Measurements from ENCODE around the gene GPRC5C.

Gene GPRC5C

DNA sequence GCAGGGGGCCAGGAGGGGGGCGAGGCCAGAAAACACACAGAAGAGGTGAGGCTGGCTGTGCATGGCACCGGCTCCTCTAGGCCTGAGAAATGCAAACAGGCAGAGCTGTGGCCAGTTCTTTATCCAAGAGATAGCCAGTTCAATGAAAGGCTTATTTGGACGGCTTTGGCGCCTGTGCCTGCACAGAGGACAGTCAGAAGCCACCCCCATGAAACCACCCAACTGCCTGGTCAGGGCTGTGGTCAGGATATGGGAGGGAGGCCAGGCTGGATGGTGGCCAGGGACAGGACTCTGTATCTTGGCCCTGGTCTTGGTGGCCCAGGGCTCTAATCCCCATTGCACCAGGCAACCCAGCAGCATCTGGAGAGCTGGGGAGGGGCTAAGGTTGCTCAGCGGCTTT is 24.5 kb upstream of the GPRC5C start:
- no peak for DNase-seq (ENCODE audit: low spot score)

- DNase-seq (ENCODE audit: low spot score): no peak
Measured at GRCh38 chr17:74408262-74408661, 23.6 kb upstream of the GPRC5C start.

GRCh38 chr17:74408815-74409214 is 23.1 kb upstream of the GPRC5C start:
- DNase-seq (ENCODE audit: low spot score): no peak

DNA sequence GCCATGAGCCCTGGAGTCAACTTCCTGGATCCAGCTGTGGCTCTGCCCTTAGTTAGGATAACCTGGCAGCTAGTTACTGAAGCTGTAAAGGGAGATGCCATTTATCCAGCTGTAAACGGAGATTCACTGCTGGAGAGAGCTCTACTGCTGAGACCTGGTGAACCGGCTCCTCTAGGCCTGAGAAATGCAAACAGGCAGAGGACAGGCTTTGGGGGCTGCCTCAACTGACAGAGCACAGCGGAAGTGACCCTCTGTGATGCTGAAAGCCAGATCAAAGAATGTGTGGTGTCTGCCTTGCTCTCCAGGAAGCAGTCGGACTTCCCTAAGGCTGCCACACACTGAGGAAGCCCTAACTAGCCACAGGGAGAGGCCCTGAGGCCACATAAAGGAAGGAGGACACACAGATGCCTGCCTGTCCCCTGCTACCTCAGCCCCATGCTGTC is 21.9 kb upstream of the GPRC5C start:
- no peak for DNase-seq (ENCODE audit: low spot score)

- no peak for DNase-seq (ENCODE audit: low spot score)
Measured at GRCh38 chr17:74412581-74412980, 19.3 kb upstream of the GPRC5C start.

GRCh38 chr17:74413491-74413890 is 18.4 kb upstream of the GPRC5C start:
- no peak for DNase-seq (ENCODE audit: low spot score)

- DNase-seq (ENCODE audit: low spot score): no peak
Measured at GRCh38 chr17:74414510-74414909, 17.4 kb upstream of the GPRC5C start.

GRCh38 chr17:74415608-74416396 is 16.1 kb upstream of the GPRC5C start:
- DNase-seq (ENCODE audit: low spot score): no peak

DNA sequence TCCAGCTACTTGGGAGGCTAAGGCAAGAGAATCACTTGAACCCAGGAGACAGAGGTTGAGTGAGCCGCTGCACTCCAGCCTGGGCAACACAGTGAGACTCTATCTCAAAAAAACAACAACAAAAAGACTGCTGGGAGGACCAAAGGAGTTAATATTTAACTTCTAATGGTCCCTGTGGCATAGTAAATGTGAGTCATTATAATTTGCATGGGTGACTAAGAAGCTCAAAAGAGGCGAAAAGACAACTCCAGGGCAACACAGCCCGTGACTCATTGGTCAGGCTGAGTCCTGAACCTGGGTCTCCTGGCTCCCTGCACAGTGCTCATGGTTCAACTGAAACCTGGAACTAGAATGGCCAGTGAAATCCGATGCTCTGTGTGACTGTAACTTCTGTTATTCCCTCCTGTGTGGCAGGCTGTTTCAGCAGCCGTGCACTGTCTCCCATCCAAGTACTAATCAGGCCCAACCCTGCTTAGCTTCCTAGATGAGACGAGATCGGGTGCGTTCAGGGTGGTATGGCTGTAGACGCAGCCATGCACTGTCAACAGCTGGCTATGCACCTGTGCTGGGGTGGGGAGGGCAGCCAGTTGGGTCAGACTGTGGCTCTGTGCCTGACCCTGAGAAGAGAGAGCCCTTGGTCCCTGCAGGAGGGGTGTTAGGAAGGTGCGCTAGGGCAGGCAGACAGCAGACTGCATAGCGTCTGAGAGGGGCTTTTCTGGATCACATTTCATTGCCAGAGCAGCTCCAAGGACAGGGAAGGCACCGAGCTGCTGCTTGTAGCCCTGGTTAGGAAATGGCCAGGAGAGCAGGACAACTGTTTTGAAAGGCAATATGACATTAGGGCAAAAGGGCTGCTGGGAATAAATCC is 14.5 kb upstream of the GPRC5C start:
- DNase-seq (ENCODE audit: low spot score): no peak

DNA sequence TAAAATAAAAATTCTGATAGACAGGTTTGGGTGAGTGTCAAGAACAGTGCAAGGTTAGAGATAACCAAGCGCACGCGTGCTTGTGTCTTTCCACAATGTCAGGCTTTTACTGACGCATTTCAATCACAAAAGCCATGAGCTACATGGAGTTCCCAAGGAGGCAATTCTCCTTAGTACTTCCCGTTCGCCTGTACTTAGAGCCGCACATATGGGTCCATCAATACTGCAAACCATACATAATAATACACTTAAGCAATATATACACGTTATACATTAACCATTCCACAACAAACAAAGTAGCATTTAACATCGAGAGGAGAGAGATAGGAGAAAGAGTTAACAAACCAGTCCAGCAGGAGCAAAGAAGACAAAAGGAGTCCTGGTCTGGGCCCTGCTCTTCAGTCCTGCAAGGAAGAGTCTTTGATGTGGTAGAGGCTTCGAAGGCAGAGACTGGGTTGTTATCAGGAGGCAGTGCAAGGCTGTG is 11.9 kb upstream of the GPRC5C start:
- no peak for DNase-seq (ENCODE audit: low spot score)

GRCh38 chr17:74424117-74424516 is 7.8 kb upstream of the GPRC5C start:
- no peak for DNase-seq (ENCODE audit: low spot score)

GRCh38 chr17:74424657-74425056 is 7.2 kb upstream of the GPRC5C start:
- no peak for DNase-seq (ENCODE audit: low spot score)

- DNase-seq (ENCODE audit: low spot score): no peak
Measured at GRCh38 chr17:74426551-74427047, 5.3 kb upstream of the GPRC5C start.

DNA sequence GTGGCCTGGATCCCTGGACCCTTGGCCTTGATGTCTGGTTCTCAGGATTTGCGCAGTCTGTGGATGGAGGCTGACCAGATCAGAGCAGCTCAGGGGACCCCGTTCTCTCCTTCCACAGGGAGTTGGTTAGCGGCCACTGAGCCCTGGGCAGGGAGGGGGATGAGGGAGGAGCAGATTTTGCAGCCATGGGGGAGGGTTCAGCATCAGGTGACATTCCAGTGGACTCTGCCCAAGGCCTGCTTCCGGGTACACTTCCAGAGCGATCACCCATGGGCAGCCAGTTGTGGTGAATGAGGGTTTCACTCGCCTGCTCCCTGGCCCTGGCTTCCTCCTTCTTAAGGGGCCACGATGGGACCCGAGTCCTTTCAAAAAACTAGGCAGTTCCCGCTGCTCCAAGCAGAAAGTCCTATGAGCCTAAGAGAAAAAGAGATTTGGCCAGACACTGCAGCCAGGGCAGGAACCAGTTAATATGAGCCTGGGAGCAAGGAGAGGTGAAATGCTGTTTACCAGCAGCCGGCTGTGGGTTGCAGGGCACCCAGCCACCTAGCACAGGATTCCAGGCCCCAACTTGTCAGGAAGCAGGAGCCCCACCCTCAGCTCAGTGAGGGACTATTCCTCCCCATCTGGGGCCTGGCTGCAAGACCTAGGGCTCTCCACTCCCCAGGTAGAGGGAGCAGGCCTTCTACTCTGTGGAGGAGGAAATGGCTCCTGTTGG is 4.7 kb upstream of the GPRC5C start:
- DNase-seq (ENCODE audit: low spot score): no peak

- DNase-seq (ENCODE audit: low spot score): no peak
Measured at GRCh38 chr17:74427763-74428153, 4.1 kb upstream of the GPRC5C start.

DNA sequence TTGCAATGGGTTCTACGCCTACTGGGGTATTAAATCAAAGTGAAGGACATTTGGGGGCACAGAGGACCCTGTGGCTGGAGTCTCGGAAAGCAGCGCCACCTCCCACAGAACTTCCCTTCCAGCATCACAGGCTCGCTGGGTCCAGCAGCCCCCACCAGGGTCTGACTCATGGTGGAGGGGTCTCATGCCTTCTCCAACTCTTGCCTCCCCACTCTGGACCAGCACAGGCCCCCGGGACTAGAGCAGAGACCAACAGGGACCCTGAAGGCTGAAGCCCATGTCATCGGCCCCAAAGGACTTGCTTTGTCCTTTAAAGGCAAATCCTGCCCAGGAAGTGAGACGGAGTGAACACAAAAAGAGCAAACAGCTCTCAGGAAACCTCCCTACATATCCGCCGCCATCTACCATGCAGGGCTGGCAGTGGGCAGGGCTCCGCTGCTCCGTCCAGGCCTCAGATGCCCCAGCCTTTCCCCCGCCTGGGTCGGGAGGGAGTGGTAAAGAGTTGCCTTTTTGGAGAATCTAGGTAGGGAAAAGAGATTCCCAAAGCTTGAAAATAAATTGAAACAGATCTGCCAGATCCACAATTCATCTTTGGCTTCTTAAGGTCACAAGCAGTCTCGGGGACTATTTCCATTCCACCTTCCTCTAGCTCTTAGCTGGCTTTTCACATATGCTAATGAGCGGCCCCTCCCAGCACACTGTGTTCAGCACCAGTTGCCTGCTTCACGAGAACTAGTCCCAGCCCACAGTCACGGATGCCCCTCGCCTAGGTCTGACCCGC is 2.1 kb upstream of the GPRC5C start:
- DNase-seq (ENCODE audit: low spot score): no peak

DNA sequence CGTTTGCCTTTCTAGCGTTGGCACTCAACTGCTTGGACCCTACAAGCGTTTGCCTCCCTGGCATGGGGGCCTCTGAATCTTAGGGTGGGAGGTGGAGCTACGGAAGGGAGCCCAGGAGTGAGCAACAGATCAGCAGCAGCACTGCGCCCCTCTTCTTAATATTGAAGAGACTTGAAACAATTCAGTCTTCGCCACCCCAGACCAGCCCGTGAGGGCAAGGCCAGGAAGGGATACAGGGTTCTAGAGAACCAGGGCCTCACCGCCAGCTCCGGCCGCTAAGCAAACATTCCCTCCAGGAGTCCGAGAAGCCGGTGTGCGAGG is 1.5 kb upstream of the GPRC5C start:
- no peak for DNase-seq (ENCODE audit: low spot score)

DNA sequence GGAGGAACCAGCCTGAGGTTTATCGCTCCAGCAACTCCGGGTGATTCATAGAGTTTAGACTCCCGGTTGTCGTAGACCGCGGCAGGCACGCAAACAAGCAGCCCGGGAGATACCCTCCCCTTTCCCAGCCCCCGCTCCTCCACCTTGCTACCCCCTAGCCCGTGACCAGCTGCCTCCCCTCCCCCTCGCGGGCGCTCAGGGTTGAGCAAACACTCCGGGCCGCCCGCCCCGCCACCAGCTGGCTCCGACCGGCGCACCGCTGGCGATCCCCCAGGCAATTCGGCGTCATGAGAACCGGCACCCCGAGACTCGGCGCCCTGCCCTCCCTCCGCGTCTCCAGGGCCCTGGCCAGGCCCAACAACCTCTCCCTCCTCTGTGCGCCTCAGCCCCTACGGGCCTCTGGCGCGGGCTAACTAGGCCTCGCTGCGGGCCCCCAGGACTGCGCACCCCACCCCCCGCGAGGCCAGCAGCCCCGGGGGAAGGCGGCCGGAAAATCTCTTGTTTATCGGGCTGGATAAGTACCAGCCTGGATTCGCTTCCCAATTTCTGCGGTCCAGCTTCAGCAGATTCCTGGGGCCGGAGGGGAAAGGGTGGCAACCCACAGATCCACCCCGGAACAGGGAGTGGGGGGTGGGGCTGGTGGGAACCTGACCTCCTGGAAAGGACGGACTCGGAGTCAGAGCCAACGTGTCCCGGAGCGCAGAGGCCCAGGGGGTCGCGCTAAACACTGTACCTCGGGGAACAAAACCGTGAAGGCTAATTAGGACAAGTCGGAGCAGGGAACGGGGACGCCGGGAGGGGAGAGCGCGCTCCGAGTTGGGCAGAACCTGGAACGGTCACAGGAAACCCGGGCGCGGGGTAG is 951 bp upstream of the GPRC5C start:
- DNase-seq (ENCODE audit: low spot score): peak; percentile 52

- no peak for DNase-seq (ENCODE audit: low spot score)
Measured at GRCh38 chr17:74432424-74432690, 469 bp downstream of the GPRC5C start.

GRCh38 chr17:74432766-74433391 is 991 bp downstream of the GPRC5C start:
- DNase-seq (ENCODE audit: low spot score): no peak
